ENCODE results near the gene CLEC1A.

DNA sequence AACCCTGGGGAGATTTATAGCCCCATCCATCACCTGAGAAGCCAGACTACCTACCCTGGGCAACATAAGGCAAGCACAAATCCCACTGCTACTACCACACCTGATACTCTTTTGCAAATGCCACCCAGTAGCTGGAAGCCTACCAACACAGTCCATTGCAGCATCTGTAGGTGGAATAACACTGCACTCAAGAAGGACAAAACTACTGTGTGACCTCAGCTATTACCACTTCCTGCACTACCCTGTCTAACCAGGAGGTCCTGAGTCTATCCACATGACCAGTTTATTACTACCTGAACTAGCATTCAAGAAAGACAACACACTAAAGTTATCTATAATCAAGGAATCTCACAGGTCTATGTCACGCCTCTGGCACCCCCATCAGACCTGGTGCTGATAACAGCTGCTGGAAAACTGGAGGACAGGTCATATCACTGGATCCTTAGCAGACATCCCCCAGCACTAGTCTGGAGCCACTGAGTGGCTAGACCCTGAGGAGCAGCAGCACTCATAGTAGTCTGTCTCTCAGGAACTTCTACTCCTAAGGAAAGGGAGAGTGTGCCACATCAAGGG, 2.9 kb upstream of the CLEC1A start:
- no peak for TF ChIP-seq EZH2phosphoT487 (IDR thresholded peaks at IDR 0.05; ENCODE audit: low read depth)
- TF ChIP-seq, protein P1, sequence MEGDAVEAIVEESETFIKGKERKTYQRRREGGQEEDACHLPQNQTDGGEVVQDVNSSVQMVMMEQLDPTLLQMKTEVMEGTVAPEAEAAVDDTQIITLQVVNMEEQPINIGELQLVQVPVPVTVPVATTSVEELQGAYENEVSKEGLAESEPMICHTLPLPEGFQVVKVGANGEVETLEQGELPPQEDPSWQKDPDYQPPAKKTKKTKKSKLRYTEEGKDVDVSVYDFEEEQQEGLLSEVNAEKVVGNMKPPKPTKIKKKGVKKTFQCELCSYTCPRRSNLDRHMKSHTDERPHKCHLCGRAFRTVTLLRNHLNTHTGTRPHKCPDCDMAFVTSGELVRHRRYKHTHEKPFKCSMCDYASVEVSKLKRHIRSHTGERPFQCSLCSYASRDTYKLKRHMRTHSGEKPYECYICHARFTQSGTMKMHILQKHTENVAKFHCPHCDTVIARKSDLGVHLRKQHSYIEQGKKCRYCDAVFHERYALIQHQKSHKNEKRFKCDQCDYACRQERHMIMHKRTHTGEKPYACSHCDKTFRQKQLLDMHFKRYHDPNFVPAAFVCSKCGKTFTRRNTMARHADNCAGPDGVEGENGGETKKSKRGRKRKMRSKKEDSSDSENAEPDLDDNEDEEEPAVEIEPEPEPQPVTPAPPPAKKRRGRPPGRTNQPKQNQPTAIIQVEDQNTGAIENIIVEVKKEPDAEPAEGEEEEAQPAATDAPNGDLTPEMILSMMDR (IDR thresholded peaks at IDR 0.05; ENCODE audit: low read depth, low read length) = no peak
